Smooth muscle cell of the brain vasculature (primary cell): Measurements from ENCODE around the gene CIITA.
"Not testable (repeated sequence)": the region's sequence is repeated elsewhere in the genome, so short reads cannot be mapped to it uniquely, and the experiment has no call there.

Experiments used
- DNase-seq: peaks from one replicate; pipeline ENCODE4 v3.0.0-alpha.2; 2012; ENCODE audit warnings: low read depth, low spot score

The CIITA gene

GRCh38 chr16:10919003-10919351, 42.0 kb downstream of the CIITA start:
- no peak for DNase-seq

GRCh38 chr16:10920726-10921427, 43.9 kb downstream of the CIITA start:
- DNase-seq, result no peak

GRCh38 chr16:10921536-10922327, 44.7 kb downstream of the CIITA start:
- DNase-seq, result no peak

GRCh38 chr16:10922328-10923145, 45.5 kb downstream of the CIITA start:
- no peak for DNase-seq

- no peak for DNase-seq
Observed at GRCh38 chr16:10923146-10923649, 46.2 kb downstream of the CIITA start.

GRCh38 chr16:10923650-10924214, 46.7 kb downstream of the CIITA start:
- no peak for DNase-seq

GRCh38 chr16:10925285-10925684, 48.3 kb downstream of the CIITA start:
- not testable (repeated sequence) for DNase-seq

GRCh38 chr16:10926094-10926493, 49.1 kb downstream of the CIITA start:
- no peak for DNase-seq

GRCh38 chr16:10926867-10927266, 49.9 kb downstream of the CIITA start:
- DNase-seq, result no peak

- DNase-seq, result no peak
Observed at GRCh38 chr16:10927497-10928112, 50.6 kb downstream of the CIITA start.

GRCh38 chr16:10929097-10929496, 52.1 kb downstream of the CIITA start:
- DNase-seq, result not testable (repeated sequence)

GRCh38 chr16:10929853-10930754, 53.1 kb downstream of the CIITA start:
- no peak for DNase-seq

GRCh38 chr16:10930755-10931093, 53.7 kb downstream of the CIITA start:
- DNase-seq, result no peak

- DNase-seq, result no peak
Observed at GRCh38 chr16:10931134-10931533, 54.1 kb downstream of the CIITA start.

GRCh38 chr16:10931977-10932632, 55.1 kb downstream of the CIITA start:
- DNase-seq, result no peak

- no peak for DNase-seq
Observed at GRCh38 chr16:10932959-10933710, 56.1 kb downstream of the CIITA start.

- DNase-seq, result no peak
Observed at GRCh38 chr16:10933865-10934264, 56.9 kb downstream of the CIITA start.

- DNase-seq, result no peak
Observed at GRCh38 chr16:10934325-10935107, 57.5 kb downstream of the CIITA start.
